HG02642 (cell line): ENCODE measurements around the gene TBX5.
"Not testable (repeated sequence)": the region's sequence is repeated elsewhere in the genome, so short reads cannot be mapped to it uniquely, and the experiment has no call there.

Experiments
- ATAC-seq: cut with Tn5 transposase; IDR thresholded peaks from one replicate; pipeline ENCODE4 v1.9.1; 2021; ENCODE audit warnings: mild to moderate bottlenecking; ENCODE audit not compliant: unreplicated experiment, poor library complexity

The TBX5 gene

GRCh38 chr12:114393569-114393968, 12.4 kb downstream of the TBX5 start:
- no peak for ATAC-seq

- ATAC-seq = no peak
Observed at GRCh38 chr12:114392909-114393308, 13.0 kb downstream of the TBX5 start.

GRCh38 chr12:114391088-114391487, 14.9 kb downstream of the TBX5 start:
- ATAC-seq = no peak

- no peak for ATAC-seq
Observed at GRCh38 chr12:114384739-114385138, 21.2 kb downstream of the TBX5 start.

- ATAC-seq = no peak
Observed at GRCh38 chr12:114381177-114381576, 24.8 kb downstream of the TBX5 start.

- no peak for ATAC-seq
Observed at GRCh38 chr12:114371733-114372132, 34.2 kb downstream of the TBX5 start.

GRCh38 chr12:114371250-114371649, 34.7 kb downstream of the TBX5 start:
- ATAC-seq = no peak

- no peak for ATAC-seq
Observed at GRCh38 chr12:114368685-114369452, 37.1 kb downstream of the TBX5 start.

- ATAC-seq = no peak
Observed at GRCh38 chr12:114361992-114362391, 44.0 kb downstream of the TBX5 start.

GRCh38 chr12:114361545-114361944, 44.4 kb downstream of the TBX5 start:
- no peak for ATAC-seq

GRCh38 chr12:114360485-114360884, 45.5 kb downstream of the TBX5 start:
- ATAC-seq = no peak

- no peak for ATAC-seq
Observed at GRCh38 chr12:114355389-114356088, 50.4 kb downstream of the TBX5 start.

GRCh38 chr12:114349239-114349638, 56.7 kb downstream of the TBX5 start:
- not testable (repeated sequence) for ATAC-seq

GRCh38 chr12:114347861-114348260, 58.1 kb downstream of the TBX5 start:
- ATAC-seq = no peak

GRCh38 chr12:114344831-114345230, 61.1 kb downstream of the TBX5 start:
- no peak for ATAC-seq

GRCh38 chr12:114344303-114344663, 61.7 kb downstream of the TBX5 start:
- no peak for ATAC-seq

GRCh38 chr12:114343585-114344302, 62.2 kb downstream of the TBX5 start:
- no peak for ATAC-seq

- no peak for ATAC-seq
Observed at GRCh38 chr12:114342656-114343055, 63.3 kb downstream of the TBX5 start.

GRCh38 chr12:114341635-114342034, 64.3 kb downstream of the TBX5 start:
- no peak for ATAC-seq

- no peak for ATAC-seq
Observed at GRCh38 chr12:114340231-114340630, 65.7 kb downstream of the TBX5 start.

GRCh38 chr12:114339626-114340025, 66.3 kb downstream of the TBX5 start:
- ATAC-seq = no peak
